CD4-positive, alpha-beta T cell treated with Interleukin-10 for 1 hour (primary cell): ENCODE results near the gene DLG2.
"Not testable (repeated sequence)": the region's sequence is repeated elsewhere in the genome, so short reads cannot be mapped to it uniquely, and the experiment has no call there.

Source experiments
- DNase-seq: peaks from one replicate; pipeline ENCODE4 v3.0.0-alpha.2; 2020

The DLG2 gene

GRCh38 chr11:85301895-85302678 is 325.1 kb downstream of the DLG2 start:
- DNase-seq = no peak

- DNase-seq = no peak
Observed at GRCh38 chr11:85299258-85299942, 327.7 kb downstream of the DLG2 start.

GRCh38 chr11:85295694-85296271 is 331.4 kb downstream of the DLG2 start:
- no peak for DNase-seq

DNA sequence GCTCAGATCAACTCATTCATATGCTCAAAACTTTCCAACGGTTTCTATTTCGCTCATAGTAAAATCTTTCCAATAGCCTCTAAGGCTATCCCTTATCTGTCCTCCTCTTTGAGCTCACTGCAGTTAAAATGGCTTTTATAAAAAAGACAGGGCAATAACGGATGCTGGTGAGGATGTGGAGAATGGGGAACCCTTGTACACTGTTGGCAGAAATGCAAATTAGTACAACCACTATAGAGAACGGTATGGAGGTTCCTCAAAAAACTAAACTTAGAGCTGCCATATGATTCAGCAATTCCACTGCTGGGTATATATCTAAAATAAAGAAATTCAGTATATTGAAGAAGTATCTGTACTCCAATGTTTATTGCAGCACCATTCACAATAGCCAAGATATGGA is 345.6 kb downstream of the DLG2 start:
- no peak for DNase-seq

- DNase-seq = no peak
Observed at GRCh38 chr11:85279267-85279666, 347.9 kb downstream of the DLG2 start.

DNA sequence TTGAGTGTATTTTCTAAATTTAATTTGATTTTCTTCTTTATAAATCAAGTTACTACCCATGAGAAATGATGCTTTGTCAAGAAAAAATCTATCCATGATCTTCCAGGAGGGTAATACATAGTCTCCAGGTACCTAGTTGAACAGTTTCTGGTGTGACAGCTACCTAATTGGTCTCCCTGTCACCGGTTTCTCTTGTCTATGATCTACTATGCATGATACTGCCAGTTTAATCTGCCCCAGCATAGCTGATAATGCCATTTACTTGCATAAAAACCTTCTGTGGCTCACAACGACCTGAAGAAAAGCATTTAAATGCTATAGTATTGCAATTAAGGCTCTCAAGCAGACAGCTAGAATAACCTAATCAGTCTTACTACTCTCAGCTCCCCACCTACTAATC is 349.5 kb downstream of the DLG2 start:
- DNase-seq = no peak

DNA sequence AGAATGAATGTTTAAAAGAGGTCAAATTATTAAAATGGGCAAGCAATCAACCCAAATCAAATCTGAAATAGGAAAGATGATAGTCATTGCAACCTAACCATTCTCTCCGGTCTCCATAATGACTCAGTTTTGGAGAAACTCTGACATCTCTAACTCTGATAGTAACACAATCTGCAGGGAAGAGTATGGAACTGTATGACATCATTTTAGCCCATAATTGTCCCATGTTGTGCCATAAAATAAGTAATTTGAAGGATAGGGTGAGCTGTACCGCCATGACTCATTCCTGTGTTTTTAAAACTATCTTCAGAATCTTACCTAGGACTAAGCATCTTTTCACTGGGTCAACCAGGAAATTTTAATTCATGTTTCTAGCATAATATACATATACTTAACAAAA is 350.8 kb downstream of the DLG2 start:
- DNase-seq = no peak

GRCh38 chr11:85270315-85270714 is 356.8 kb downstream of the DLG2 start:
- DNase-seq = not testable (repeated sequence)

DNA sequence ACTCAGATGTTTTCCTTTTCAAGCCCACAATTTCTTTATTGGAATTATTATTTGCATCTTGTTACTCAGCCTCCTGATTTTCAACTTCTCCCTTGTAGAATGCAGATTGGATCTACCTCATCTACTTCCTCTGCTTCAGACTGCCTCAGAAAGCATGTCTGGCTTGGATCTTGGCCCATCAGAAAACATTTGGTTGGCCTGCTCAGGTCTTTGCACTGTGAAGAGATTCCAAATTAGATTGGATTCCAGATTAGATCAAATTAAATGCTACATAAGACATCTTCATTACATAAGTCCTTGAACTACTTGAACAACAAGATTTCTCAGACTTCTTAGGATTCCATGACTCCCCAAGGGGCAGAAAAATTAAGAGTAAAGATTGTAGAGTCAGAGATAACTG is 358.0 kb downstream of the DLG2 start:
- DNase-seq = no peak

- DNase-seq = no peak
Observed at GRCh38 chr11:85266646-85267045, 360.5 kb downstream of the DLG2 start.

GRCh38 chr11:85263328-85263727 is 363.8 kb downstream of the DLG2 start:
- DNase-seq = no peak

- no peak for DNase-seq
Observed at GRCh38 chr11:85257837-85258236, 369.3 kb downstream of the DLG2 start.

GRCh38 chr11:85256433-85256832 is 370.7 kb downstream of the DLG2 start:
- no peak for DNase-seq

DNA sequence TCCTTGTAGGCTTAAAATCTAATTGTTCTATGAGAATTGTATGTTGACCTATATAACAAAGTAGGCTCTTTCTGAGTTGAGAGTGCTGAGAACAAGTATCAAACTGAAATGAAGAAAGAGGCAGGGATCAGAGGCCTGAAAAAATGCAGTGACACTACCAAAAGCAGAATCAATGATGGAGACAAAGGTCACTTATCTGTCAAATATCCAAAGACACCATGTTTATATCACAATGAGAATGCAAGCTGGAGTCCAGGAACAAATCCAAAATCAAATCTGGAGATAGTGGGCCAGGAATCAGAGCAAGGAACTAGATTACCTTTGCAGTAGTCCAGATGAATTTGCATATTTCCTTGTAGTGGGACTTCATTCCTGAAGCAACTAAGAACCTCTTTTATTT is 377.7 kb downstream of the DLG2 start:
- DNase-seq = no peak

DNA sequence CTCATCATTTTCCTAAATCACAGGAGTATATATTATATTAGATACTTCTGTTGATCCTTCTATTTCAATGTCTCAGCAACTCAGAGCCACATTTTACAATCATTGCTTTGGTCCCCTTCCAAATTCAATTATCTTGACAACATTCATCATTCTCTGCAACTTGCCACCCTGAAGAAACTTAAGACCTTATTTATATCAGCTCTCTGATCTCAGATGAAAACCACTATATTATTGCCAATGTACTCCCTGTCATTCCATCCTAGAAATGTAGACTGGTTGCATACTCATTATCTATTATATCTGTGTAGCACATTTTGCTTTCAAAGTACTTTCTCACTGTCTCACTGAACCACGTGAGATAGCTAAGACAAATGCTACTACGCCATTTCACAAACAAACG is 379.3 kb downstream of the DLG2 start:
- DNase-seq = no peak

- DNase-seq = no peak
Observed at GRCh38 chr11:85238906-85239305, 388.2 kb downstream of the DLG2 start.

GRCh38 chr11:85238038-85238437 is 389.1 kb downstream of the DLG2 start:
- DNase-seq = not testable (repeated sequence)

DNA sequence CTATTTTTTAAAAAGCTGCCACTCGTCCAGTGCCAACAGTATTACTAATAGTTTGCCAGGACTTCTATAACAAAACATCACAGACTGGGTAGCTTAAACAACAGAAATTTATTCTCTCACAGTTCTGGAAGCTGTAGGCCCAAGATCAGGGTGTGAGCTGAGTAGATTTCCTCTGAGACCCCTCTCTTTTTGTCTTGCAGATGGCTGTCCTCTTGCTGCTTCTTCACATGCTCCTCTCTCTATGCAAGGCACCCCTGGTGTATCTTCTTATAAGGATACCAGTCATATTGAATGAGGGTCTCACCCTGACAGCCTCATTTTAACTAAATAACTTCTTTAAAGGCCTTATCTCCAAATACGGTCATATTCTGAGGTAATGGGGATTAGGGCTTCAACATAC is 390.9 kb downstream of the DLG2 start:
- DNase-seq = no peak

DNA sequence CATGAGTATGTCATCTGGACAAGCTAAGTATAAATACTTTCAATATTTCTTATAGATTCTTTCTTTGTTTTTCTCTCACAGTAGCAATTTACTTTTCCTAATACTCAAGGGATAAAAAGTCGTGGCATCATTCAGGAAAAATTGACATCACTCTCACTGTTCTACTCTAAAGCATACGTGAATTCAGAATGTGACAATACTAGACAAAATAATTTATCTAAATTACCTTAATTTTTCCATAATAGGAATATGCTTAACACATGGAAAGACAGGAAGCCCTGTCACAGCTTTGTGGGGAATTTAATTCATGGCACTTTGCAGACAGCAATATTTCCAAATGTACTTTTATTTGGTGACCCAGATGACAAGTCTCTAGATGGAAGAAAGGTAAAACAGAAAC is 394.6 kb downstream of the DLG2 start:
- DNase-seq = no peak

- DNase-seq = no peak
Observed at GRCh38 chr11:85231588-85231987, 395.6 kb downstream of the DLG2 start.

GRCh38 chr11:85229723-85230122 is 397.4 kb downstream of the DLG2 start:
- DNase-seq = not testable (repeated sequence)

DNA sequence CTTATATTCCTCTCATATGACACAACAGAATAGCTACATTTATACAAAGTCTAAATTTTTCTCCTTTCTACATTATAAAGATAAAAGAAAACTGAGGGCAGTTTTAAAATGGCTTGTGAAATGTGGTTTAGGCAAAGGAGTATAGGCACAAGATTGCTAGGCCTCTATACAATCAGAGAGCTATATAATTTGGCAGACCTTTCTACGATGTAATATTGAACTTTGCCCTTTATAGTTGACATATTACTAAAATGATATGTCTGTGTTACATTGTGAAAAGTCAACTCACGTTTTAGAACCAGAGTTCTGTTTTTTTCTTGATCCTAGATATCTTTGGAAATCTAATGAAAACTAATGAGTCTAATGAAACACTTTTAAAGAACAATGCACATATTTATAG is 430.2 kb downstream of the DLG2 start:
- no peak for DNase-seq

DNA sequence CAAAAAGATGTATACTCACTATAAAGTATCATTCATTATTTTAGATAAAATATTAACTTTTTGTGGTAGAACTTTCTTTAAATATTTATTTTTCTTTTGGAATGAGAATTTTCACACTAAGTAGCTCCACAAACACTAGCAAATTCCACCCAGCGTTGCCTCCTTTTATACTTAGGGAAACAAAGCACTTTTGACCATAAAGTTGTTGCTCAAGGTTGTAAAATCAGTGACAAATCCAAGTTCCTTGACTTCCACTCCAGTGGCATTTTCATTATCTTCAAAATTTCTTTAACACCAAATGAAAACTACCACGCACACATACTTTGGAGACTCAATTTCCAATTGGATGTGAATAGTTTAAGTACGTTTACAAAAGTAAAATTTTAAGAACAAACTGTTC is 431.2 kb downstream of the DLG2 start:
- no peak for DNase-seq

DNA sequence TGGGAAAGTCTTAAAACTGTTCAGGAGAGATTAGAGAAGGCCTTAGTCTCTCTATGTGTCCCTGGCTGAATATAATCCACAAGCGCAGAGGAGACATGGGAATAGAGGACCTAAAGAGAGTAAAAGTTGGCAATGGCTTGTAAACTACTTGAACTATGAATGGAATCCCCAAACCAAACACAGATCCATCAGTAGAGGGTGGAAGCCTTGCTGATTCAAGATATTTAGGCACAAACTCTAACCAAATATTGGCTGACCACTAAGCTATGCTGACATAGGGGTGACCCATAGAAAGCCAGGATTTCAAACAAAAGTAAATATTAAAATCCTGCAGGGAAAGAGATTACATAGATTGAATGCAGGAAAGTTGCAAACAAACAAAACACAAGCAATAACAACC is 439.2 kb downstream of the DLG2 start:
- DNase-seq = no peak
